Measurements from ENCODE around the gene KRTCAP3.

KRTCAP3 gene

DNA sequence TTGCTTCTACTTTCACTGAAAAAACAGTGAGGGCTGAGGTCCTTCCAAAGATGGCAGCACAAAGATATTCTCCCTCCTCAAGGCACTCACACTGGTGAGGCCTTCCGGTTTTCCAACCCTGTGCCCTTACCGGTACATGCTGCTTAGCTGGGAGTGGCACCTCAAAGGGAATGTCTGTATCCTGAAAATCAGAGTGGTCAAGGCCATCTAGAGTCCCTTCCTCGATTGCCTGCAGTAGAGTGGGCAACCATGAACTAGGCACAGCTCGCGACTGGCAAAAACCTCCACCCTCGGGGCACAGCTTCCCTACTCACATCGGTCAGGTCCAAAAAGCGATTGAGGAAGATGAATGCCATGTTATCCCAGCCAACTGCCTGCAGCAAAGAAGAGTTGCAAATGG, 3.4 kb downstream of the KRTCAP3 start:
- peaks cover 42% of the 10 kb centered on the region for H3K36me3 ChIP-seq
- no peak overlapping the region for H3K27ac ChIP-seq
- TF ChIP-seq, protein P1, sequence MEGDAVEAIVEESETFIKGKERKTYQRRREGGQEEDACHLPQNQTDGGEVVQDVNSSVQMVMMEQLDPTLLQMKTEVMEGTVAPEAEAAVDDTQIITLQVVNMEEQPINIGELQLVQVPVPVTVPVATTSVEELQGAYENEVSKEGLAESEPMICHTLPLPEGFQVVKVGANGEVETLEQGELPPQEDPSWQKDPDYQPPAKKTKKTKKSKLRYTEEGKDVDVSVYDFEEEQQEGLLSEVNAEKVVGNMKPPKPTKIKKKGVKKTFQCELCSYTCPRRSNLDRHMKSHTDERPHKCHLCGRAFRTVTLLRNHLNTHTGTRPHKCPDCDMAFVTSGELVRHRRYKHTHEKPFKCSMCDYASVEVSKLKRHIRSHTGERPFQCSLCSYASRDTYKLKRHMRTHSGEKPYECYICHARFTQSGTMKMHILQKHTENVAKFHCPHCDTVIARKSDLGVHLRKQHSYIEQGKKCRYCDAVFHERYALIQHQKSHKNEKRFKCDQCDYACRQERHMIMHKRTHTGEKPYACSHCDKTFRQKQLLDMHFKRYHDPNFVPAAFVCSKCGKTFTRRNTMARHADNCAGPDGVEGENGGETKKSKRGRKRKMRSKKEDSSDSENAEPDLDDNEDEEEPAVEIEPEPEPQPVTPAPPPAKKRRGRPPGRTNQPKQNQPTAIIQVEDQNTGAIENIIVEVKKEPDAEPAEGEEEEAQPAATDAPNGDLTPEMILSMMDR (IDR thresholded peaks at IDR 0.05): no peak
- no peak overlapping the region for H3K4me3 ChIP-seq (ENCODE audit: low read depth in 1 of 2, low read length in 1 of 2)
- H3K4me1 ChIP-seq (ENCODE audit: control insufficient read depth in 1 of 2, insufficient read depth in 1 of 2, low read depth in 1 of 2, low read length in 1 of 2): peaks cover 0 to 3% of the 10 kb centered on the region in 2 experiments
- no peaks in the 10 kb centered on the region for H3K27me3 ChIP-seq
- H3K9me3 ChIP-seq: no peaks in the 10 kb centered on the region

DNA sequence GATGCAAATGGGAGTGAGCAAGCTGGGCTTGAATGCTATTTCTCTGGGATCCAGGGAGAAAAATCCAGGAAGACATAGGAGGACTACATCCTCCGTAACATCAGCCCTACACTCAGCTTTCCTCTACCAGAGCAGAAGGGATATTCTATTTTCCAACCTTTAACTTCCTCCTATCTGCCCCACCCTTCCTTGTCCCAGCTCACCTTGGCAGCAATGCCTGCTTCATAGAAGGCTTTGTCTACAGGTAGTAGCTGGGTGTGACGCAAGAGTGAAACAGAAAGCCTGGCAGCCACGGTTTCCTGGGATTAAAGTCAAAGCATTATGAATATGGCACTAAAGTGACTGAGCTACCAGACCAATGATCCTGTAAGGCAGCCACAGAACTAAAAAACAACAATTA, 3.9 kb downstream of the KRTCAP3 start:
- TF ChIP-seq, protein P1 (IDR thresholded peaks at IDR 0.05): no peak
- H3K4me1 ChIP-seq (ENCODE audit: control insufficient read depth in 1 of 2, insufficient read depth in 1 of 2, low read depth in 1 of 2, low read length in 1 of 2): peaks cover 0 to 3% of the 10 kb centered on the region in 2 experiments
- peaks cover 38% of the 10 kb centered on the region for H3K36me3 ChIP-seq
- no peaks in the 10 kb centered on the region for H3K9me3 ChIP-seq
- no peak overlapping the region for H3K27ac ChIP-seq
- H3K27me3 ChIP-seq: no peaks in the 10 kb centered on the region
- no peak overlapping the region for H3K4me3 ChIP-seq (ENCODE audit: low read depth in 1 of 2, low read length in 1 of 2)

DNA sequence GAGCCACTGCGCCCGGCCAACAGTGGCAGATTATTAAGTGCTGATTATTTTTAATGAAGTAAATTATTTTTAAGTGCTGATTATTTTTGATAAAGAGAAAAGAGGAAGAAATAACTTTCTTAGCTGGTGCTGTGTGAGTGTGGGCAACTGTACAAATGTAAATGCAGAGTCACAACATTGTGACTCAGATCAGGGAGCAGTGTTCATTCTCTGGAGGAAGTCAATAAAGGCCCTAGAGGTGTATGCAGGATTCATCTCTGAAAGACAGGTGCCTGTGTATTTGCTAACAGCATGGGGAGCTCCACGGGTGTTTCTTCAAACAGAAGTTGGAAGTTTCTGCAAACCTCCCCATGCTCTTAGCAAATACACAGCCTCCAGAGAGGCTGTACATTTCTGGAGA, 6.2 kb downstream of the KRTCAP3 start:
- Histone ChIP-seq H3K27ac (no peak overlapping the region), H3K4me3 (ENCODE audit: low read depth in 1 of 2, low read length in 1 of 2) (no peak overlapping the region), H3K27me3 (no peaks in the 10 kb centered on the region), H3K9me3 (no peaks in the 10 kb centered on the region), H3K36me3 (peaks cover 14% of the 10 kb centered on the region), H3K4me1 (ENCODE audit: control insufficient read depth in 1 of 2, insufficient read depth in 1 of 2, low read depth in 1 of 2, low read length in 1 of 2) (no peaks in the 10 kb centered on the region)
- TF ChIP-seq, protein P1 (IDR thresholded peaks at IDR 0.05): no peak

DNA sequence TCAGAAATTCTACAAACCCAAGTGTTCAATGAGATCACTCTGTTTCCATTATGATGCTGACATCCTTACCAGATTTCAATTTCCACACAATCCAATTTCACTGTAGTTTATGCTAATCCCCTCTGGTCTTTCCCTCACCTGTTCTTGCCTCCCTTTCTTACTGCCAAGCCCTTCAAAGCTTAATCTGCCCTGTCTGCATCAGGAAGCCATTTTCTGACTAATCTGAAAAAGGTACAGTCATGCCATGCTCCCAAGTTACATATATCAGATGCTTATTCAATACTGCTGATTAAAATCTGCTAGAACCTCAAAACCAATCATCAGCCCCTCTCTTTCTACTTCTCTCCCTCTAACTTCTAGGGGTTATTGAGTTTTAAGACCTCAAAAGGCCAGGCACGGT, 8.9 kb downstream of the KRTCAP3 start:
- Histone ChIP-seq H3K27ac (no peak overlapping the region), H3K9me3 (no peaks in the 10 kb centered on the region), H3K36me3 (peaks cover 4% of the 10 kb centered on the region), H3K4me3 (ENCODE audit: low read depth in 1 of 2, low read length in 1 of 2) (no peak overlapping the region), H3K4me1 (ENCODE audit: control insufficient read depth in 1 of 2, insufficient read depth in 1 of 2, low read depth in 1 of 2, low read length in 1 of 2) (no peaks in the 10 kb centered on the region), H3K27me3 (no peaks in the 10 kb centered on the region)
- TF ChIP-seq, protein P1 (IDR thresholded peaks at IDR 0.05): no peak

DNA sequence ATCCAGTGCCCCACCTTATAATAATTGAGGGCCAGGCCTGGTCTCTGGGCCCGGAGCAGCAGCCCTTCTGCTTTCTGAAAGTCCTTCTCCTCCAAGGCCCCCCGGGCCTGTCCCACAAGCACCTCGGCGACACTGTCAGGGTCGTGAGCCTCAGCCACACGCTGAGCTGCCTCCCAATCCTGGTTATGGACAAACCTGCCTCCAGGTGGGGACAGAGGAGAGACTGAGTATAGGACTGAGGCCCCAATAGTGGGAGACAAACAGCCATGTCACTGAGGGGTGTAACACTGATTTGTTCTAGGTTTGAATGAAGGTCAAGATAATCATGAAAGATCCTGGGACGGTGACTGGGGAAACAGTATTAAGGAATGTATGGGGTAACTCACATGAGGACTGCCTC, 11.8 kb downstream of the KRTCAP3 start:
- peaks cover 15% of the 10 kb centered on the region for H3K36me3 ChIP-seq
- no peak overlapping the region for H3K27ac ChIP-seq
- no peak overlapping the region for H3K4me3 ChIP-seq (ENCODE audit: low read depth in 1 of 2, low read length in 1 of 2)
- H3K27me3 ChIP-seq: no peaks in the 10 kb centered on the region
- H3K4me1 ChIP-seq (ENCODE audit: control insufficient read depth in 1 of 2, insufficient read depth in 1 of 2, low read depth in 1 of 2, low read length in 1 of 2): no peaks in the 10 kb centered on the region
- no peaks in the 10 kb centered on the region for H3K9me3 ChIP-seq
- TF ChIP-seq, protein P1 (IDR thresholded peaks at IDR 0.05): no peak

DNA sequence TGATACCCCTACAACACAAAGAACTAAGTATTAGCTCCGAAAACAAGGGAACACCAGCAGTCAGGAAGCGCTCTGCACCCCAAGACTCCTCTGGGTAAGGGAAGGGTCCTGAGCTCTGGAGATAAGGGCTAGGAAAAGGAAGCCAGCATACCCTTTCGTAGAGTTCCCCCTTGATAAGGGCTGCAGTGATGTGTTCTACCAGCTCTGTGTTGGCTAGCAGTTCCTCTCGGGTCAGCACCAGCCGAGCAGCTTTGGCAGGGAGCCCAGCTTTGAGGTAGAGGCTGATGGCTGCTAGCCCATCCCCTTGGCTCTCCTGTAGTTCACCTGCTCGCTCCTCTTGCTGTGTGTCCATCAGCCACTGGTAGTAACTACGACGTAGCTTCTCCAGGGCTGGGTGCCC, 18.9 kb downstream of the KRTCAP3 start:
- TF ChIP-seq, protein P1 (IDR thresholded peaks at IDR 0.05): no peak
- Histone ChIP-seq H3K4me1 (ENCODE audit: control insufficient read depth in 1 of 2, insufficient read depth in 1 of 2, low read depth in 1 of 2, low read length in 1 of 2) (no peaks in the 10 kb centered on the region), H3K36me3 (peaks cover 11% of the 10 kb centered on the region), H3K27ac (no peak overlapping the region), H3K9me3 (no peaks in the 10 kb centered on the region), H3K4me3 (ENCODE audit: low read depth in 1 of 2, low read length in 1 of 2) (no peak overlapping the region), H3K27me3 (no peaks in the 10 kb centered on the region)
